ENCODE data around the gene MAN1C1.

MAN1C1 gene

GRCh38 chr1:25756215-25756614 is 139.6 kb downstream of the MAN1C1 start:
- in situ Hi-C loops (cut with HindIII; ENCODE audit: low pct_ligation_motif_present, low pct_unique_long_range_greater_than_20kb, low sequenced_read_pairs), result no loop called here
- DNase-seq, result no peak

- in situ Hi-C loops (cut with HindIII; ENCODE audit: low pct_ligation_motif_present, low pct_unique_long_range_greater_than_20kb, low sequenced_read_pairs), result no loop called here
- no peak for DNase-seq
Observed at GRCh38 chr1:25757151-25757845, 140.7 kb downstream of the MAN1C1 start.

DNA sequence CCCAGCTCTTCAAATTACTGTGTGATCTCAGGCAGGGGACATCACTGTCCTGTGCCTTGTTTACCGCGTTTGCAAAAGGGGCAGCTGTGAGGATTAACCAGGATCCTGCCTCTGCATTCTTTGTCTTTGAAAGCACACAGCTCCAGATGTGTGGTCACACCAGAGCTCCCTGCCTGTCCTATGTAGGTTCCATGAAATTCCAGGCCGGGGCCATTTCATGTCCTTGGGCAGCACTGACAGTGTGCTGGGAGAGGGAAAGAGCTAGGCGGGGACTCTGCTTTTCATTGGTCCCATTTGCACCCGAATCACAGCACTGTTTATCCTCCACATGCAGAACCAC is 141.2 kb downstream of the MAN1C1 start:
- no peak for DNase-seq
- in situ Hi-C loops (cut with HindIII; ENCODE audit: low pct_ligation_motif_present, low pct_unique_long_range_greater_than_20kb, low sequenced_read_pairs), result no loop called here

- in situ Hi-C loops (cut with HindIII; ENCODE audit: low pct_ligation_motif_present, low pct_unique_long_range_greater_than_20kb, low sequenced_read_pairs), result no loop called here
- no peak for DNase-seq
Observed at GRCh38 chr1:25758466-25759070, 142.0 kb downstream of the MAN1C1 start.

- DNase-seq, result no peak
Observed at GRCh38 chr1:25760122-25760719, 143.6 kb downstream of the MAN1C1 start.

GRCh38 chr1:25760871-25761270 is 144.3 kb downstream of the MAN1C1 start:
- in situ Hi-C loops (cut with HindIII; ENCODE audit: low pct_ligation_motif_present, low pct_unique_long_range_greater_than_20kb, low sequenced_read_pairs), result no loop called here
- DNase-seq, result no peak

More at GRCh38 chr1:25760122-25760719, 143.6 kb downstream of the MAN1C1 start:
- in situ Hi-C loops (cut with HindIII; ENCODE audit: low pct_ligation_motif_present, low pct_unique_long_range_greater_than_20kb, low sequenced_read_pairs), result no loop called here

DNA sequence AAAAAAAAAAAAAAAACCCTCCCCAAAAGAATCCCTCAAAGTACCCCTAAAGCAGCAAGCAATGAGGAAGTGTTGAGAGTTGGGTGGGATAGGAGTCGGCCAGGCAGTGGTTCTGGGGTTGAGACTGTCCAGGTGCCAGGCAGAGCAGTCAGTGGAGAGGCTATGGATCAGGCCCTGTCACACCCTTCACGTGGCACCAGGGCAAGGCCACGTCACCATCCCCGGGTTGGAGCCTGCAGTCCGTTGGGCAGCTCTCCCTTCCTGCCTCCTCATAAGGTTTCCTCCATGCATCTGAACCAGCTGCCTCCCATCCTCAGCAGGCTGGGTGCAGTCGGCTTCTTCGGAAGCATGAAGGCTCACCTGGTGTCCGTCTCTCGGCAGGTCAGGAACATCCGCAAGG is 146.9 kb downstream of the MAN1C1 start:
- DNase-seq, result no peak
- in situ Hi-C loops (cut with HindIII; ENCODE audit: low pct_ligation_motif_present, low pct_unique_long_range_greater_than_20kb, low sequenced_read_pairs), result no loop called here

DNA sequence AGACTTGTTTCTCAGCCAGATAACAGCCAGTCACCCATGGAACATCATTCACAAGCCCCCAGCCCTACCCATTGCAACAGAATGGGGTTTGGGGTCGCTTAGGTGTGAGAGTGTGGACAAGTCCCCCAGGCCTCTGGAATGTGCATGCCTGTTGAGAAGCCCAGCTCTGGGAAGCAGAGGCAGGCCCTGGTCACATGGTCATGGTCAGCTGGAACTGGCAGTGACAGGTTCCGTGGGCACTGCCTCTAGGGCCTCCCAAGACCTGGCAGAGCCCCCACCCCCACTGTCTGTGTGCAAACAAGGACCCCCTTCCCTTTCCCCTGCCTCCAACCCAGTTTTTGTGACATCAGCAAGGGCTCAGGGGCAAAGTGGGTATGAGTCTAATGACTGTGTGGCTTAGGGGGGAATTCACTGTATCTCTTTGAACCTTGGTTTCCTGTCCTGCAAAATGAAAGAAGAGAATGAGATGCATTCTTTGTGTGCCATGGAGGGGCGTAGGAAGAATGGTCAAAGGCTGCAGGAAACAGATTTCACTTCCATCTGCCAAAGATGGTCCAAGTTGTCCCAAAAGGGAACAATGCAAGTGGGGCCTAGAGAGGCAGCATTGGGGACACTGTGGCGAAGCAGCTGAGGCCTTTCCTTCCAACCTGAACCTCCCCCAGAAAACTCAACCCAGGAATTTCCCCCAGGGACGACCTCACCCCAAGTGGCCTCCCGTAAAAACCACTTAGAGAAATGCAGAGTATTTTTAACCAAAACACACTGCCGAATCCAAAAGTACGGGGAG is 148.7 kb downstream of the MAN1C1 start:
- in situ Hi-C loops (cut with HindIII; ENCODE audit: low pct_ligation_motif_present, low pct_unique_long_range_greater_than_20kb, low sequenced_read_pairs), result no loop called here
- no peak for DNase-seq

- in situ Hi-C loops (cut with HindIII; ENCODE audit: low pct_ligation_motif_present, low pct_unique_long_range_greater_than_20kb, low sequenced_read_pairs), result no loop called here
- no peak for DNase-seq
Observed at GRCh38 chr1:25765923-25766589, 149.5 kb downstream of the MAN1C1 start.

GRCh38 chr1:25766721-25767436 is 150.3 kb downstream of the MAN1C1 start:
- DNase-seq, result no peak
- in situ Hi-C loops (cut with HindIII; ENCODE audit: low pct_ligation_motif_present, low pct_unique_long_range_greater_than_20kb, low sequenced_read_pairs), result no loop called here

- in situ Hi-C loops (cut with HindIII; ENCODE audit: low pct_ligation_motif_present, low pct_unique_long_range_greater_than_20kb, low sequenced_read_pairs), result no loop called here
- DNase-seq, result no peak
Observed at GRCh38 chr1:25767437-25767770, 150.8 kb downstream of the MAN1C1 start.

GRCh38 chr1:25768999-25769398 is 152.4 kb downstream of the MAN1C1 start:
- in situ Hi-C loops (cut with HindIII; ENCODE audit: low pct_ligation_motif_present, low pct_unique_long_range_greater_than_20kb, low sequenced_read_pairs), result no loop called here
- no peak for DNase-seq

GRCh38 chr1:25769625-25770383 is 153.2 kb downstream of the MAN1C1 start:
- no peak for DNase-seq
- in situ Hi-C loops (cut with HindIII; ENCODE audit: low pct_ligation_motif_present, low pct_unique_long_range_greater_than_20kb, low sequenced_read_pairs), result no loop called here

DNA sequence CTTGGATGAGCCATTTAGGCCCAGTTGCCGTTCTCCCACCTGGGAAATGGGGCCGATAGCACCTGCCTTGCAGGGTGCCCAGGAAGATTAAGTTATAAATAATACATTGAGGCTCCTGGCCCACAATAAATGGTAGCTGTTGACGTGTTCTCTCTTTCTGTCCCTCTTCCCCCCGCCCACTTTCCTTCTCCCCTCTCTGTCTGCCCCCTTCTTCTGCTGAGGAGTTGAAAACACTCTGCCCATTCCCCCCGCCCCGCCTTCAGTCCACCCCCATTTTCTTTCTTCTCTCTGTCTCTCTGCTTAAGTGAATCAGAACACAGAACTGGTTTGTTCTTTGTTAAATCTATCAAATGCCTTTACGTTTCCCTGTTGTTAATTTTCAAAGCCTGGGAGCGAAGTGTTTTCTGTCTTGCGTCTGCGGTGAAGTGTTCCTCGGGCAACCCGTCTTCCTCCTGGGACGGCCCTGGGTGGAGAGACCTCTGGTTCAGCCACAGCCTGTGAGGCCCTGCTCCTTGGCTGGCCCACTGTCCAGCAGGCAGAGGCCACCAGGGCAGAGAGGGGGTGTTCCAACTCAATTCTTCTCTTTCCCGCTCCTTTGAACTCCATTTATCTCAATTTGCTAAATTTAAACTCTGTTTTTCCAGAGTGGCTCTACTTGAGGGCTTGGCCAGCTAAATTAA is 154.1 kb downstream of the MAN1C1 start:
- DNase-seq, result no peak

DNA sequence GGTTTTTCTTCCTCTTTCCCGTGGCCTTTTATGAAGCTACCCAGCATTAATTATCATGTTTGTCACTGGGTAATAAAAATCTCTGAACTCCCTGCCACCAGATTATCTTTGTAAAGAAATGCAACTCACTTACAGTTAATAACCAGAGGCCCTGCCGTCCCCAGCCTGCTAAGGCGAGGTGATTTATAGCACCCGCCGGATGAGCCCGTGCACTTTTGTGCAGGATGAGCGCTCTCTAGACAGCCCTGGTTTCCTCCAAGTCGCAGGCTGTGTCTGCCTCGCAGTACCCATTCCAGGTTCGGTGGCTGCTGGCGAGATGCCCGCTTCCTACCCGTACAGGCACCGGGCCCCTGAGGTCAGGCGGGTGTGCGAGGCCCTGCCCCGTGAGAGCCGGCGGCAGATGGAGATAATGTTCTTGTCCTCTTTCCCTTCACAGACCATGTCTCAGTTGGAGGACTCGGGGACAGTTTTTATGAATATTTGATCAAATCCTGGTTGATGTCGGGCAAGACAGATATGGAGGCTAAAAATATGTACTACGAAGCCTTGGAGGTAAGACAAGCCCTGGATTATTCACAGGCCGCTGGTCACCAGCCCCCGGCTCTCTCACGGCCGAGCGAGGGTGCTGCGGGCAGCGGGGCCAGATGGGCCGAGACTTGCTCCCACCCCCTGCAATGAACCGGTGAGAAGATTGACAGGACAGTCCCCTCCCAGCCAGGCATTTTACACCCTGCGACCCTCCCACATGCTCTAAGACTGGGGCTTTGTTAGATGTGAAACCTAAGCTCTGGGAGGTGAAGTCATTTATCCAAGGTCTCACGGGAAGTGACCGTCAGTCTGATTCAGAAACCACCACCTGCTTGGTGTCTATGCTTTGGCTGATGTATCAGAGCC is 154.9 kb downstream of the MAN1C1 start:
- DNase-seq, result peak; percentile 22
- in situ Hi-C loops (cut with HindIII; ENCODE audit: low pct_ligation_motif_present, low pct_unique_long_range_greater_than_20kb, low sequenced_read_pairs), result no loop called here

More for the DNA sequence above, 154.1 kb downstream of the MAN1C1 start:
- in situ Hi-C loops (cut with HindIII; ENCODE audit: low pct_ligation_motif_present, low pct_unique_long_range_greater_than_20kb, low sequenced_read_pairs), result no loop called here

DNA sequence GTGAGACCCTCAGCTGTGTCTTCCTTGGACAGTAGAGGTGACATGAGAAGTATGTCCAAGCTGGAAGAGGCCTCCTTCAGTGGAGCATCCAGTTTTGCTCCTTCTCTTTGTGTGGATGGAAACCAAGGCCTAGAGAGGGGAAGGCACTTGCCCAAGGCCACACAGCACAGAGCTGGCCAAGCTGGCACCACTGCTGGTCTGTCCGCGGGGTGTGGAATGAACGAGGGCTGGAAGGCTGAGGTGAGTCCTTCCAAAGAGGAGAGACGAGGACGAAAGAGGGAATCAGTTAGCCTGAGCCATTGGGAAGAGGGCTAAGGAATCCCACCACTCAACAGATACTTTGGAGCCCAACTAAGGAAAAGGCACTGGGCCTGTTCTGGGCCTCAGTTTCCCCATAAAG is 155.6 kb downstream of the MAN1C1 start:
- in situ Hi-C loops (cut with HindIII; ENCODE audit: low pct_ligation_motif_present, low pct_unique_long_range_greater_than_20kb, low sequenced_read_pairs), result no loop called here
- DNase-seq, result no peak
